Measurements from ENCODE around the gene WDR54.

Gene WDR54

GRCh38 chr2:74407682-74408081, 13.8 kb upstream of the WDR54 start:
- no peak for TF ChIP-seq CTCF (IDR thresholded peaks at IDR 0.05)

- no peak for TF ChIP-seq CTCF (IDR thresholded peaks at IDR 0.05)
Measured at GRCh38 chr2:74413001-74413698, 8.4 kb upstream of the WDR54 start.

GRCh38 chr2:74414441-74414840, 7.1 kb upstream of the WDR54 start:
- TF ChIP-seq CTCF (IDR thresholded peaks at IDR 0.05): no peak

GRCh38 chr2:74414881-74415761, 6.4 kb upstream of the WDR54 start:
- TF ChIP-seq CTCF (IDR thresholded peaks at IDR 0.05): no peak

- TF ChIP-seq CTCF (IDR thresholded peaks at IDR 0.05): no peak
Measured at GRCh38 chr2:74415762-74416395, 5.7 kb upstream of the WDR54 start.

GRCh38 chr2:74416778-74417177, 4.8 kb upstream of the WDR54 start:
- TF ChIP-seq CTCF (IDR thresholded peaks at IDR 0.05): no peak

- TF ChIP-seq CTCF (IDR thresholded peaks at IDR 0.05): no peak
Measured at GRCh38 chr2:74417197-74417596, 4.3 kb upstream of the WDR54 start.

All from LNCAP (cell line).